NCI-H187 (cell line): ENCODE measurements around the gene KIF12.
"Not testable (repeated sequence)": the region's sequence is repeated elsewhere in the genome, so short reads cannot be mapped to it uniquely, and the experiment has no call there.

Experiments used
- DNase-seq, 2 experiments: peaks; one replicate each; lab custom pipeline; 2025; lab: John Stamatoyannopoulos, UW

Gene KIF12

GRCh38 chr9:114098936-114099668, at the start of gene KIF12:
Gene KIF12 (minus strand): TSS chr9:114099292. CDS start chr9:114099276, 16 bp downstream.
- DNase-seq = no peak

GRCh38 chr9:114146735-114147134, 47.6 kb upstream of the KIF12 start:
- DNase-seq = no peak

GRCh38 chr9:114143234-114143633, 44.1 kb upstream of the KIF12 start:
- no peak for DNase-seq

- DNase-seq = no peak
Observed at GRCh38 chr9:114141553-114142402, 42.7 kb upstream of the KIF12 start.

GRCh38 chr9:114140850-114141249, 41.8 kb upstream of the KIF12 start:
- DNase-seq = no peak

- no peak for DNase-seq
Observed at GRCh38 chr9:114140401-114140800, 41.3 kb upstream of the KIF12 start.

- no peak for DNase-seq
Observed at GRCh38 chr9:114139071-114139470, 40.0 kb upstream of the KIF12 start.

- DNase-seq = no peak
Observed at GRCh38 chr9:114138552-114138971, 39.5 kb upstream of the KIF12 start.

GRCh38 chr9:114137831-114138230, 38.7 kb upstream of the KIF12 start:
- DNase-seq = no peak

- no peak for DNase-seq
Observed at GRCh38 chr9:114134827-114135396, 35.8 kb upstream of the KIF12 start.

GRCh38 chr9:114132550-114132918, 33.4 kb upstream of the KIF12 start:
- DNase-seq = no peak

GRCh38 chr9:114131808-114132549, 32.9 kb upstream of the KIF12 start:
- DNase-seq = no peak

GRCh38 chr9:114130624-114131277, 31.7 kb upstream of the KIF12 start:
- no peak for DNase-seq

- no peak for DNase-seq
Observed at GRCh38 chr9:114130141-114130540, 31.0 kb upstream of the KIF12 start.

- not testable (repeated sequence) for DNase-seq
Observed at GRCh38 chr9:114128759-114129158, 29.7 kb upstream of the KIF12 start.

- DNase-seq = no peak
Observed at GRCh38 chr9:114126247-114127060, 27.4 kb upstream of the KIF12 start.

GRCh38 chr9:114125476-114126013, 26.5 kb upstream of the KIF12 start:
- DNase-seq = no peak

GRCh38 chr9:114124666-114125475, 25.8 kb upstream of the KIF12 start:
- DNase-seq = no peak

- DNase-seq = no peak
Observed at GRCh38 chr9:114124138-114124537, 25.0 kb upstream of the KIF12 start.
